RWPE2 (cell line): ENCODE measurements around the gene COL11A2.

Experiments used
- ATAC-seq: fragments of 200-7000 bp; cut with Tn5 transposase; 3 replicates; pipeline ENCODE4 v1.9.1; 2021; ENCODE audit warnings: low read depth
- DNase-seq: peaks from one replicate; pipeline ENCODE4 v3.0.0-alpha.2; 2020; ENCODE audit warnings: low spot score
- H3K27ac ChIP-seq: fragments of 450-650 bp; 2 replicates; pipeline ENCODE4 v1.5.1; 2017; ENCODE audit warnings: mild to moderate bottlenecking; ENCODE audit not compliant: poor library complexity, severe bottlenecking
- H3K27me3 ChIP-seq: fragments of 250-450 bp; sonication (Bioruptor Pico); 2 replicates; pipeline ENCODE4 v1.5.1; 2021; ENCODE audit warnings: mild to moderate bottlenecking, moderate library complexity; ENCODE audit not compliant: insufficient read depth, poor library complexity, severe bottlenecking
- H3K36me3 ChIP-seq: fragments of 250-450 bp; sonication (Bioruptor Pico); 2 replicates; pipeline ENCODE4 v1.5.1; 2020; ENCODE audit warnings: low read depth, mild to moderate bottlenecking, moderate library complexity
- H3K4me1 ChIP-seq: fragments of 250-450 bp; sonication (Bioruptor Pico); 2 replicates; pipeline ENCODE4 v1.5.1; 2021; ENCODE audit warnings: mild to moderate bottlenecking, moderate library complexity; ENCODE audit not compliant: insufficient read depth, poor library complexity, severe bottlenecking
- H3K4me3 ChIP-seq: fragments of 250-450 bp; sonication (Bioruptor Pico); 2 replicates; pipeline ENCODE4 v1.5.1; 2021; ENCODE audit warnings: mild to moderate bottlenecking, moderate library complexity; ENCODE audit not compliant: severe bottlenecking
- H3K9me3 ChIP-seq: fragments of 250-450 bp; sonication (Bioruptor Pico); 2 replicates; pipeline ENCODE4 v1.5.1; 2021; ENCODE audit warnings: mild to moderate bottlenecking, moderate library complexity; ENCODE audit not compliant: severe bottlenecking
- CTCF ChIP-seq: fragments of 450-650 bp; IDR thresholded peaks from one replicate; pipeline ENCODE4 v1.5.1; 2017; ENCODE audit warnings: mild to moderate bottlenecking, moderate library complexity; ENCODE audit not compliant: poor library complexity, severe bottlenecking

Gene COL11A2

GRCh38 chr6:33116417-33116816 is 75.8 kb downstream of the COL11A2 start:
- H3K4me1 ChIP-seq, result no peaks in the 10 kb centered on the region
- H3K36me3 ChIP-seq, result no peaks in the 10 kb centered on the region
- TF ChIP-seq CTCF, result no peak
- DNase-seq (no peak), ATAC-seq (no peak)
- no peaks in the 10 kb centered on the region for H3K9me3 ChIP-seq
- H3K27ac ChIP-seq, result no peak overlapping the region
- H3K27me3 ChIP-seq, result peaks cover 35% of the 10 kb centered on the region
- H3K4me3 ChIP-seq, result no peak overlapping the region

GRCh38 chr6:33114406-33114805 is 77.9 kb downstream of the COL11A2 start:
- Histone ChIP-seq H3K27me3 (peaks cover 41% of the 10 kb centered on the region), H3K27ac (no peak overlapping the region), H3K4me1 (no peaks in the 10 kb centered on the region), H3K36me3 (no peaks in the 10 kb centered on the region), H3K4me3 (no peak overlapping the region), H3K9me3 (no peaks in the 10 kb centered on the region)
- no peak for TF ChIP-seq CTCF
- no peak for DNase-seq
- ATAC-seq, result no peak

GRCh38 chr6:33113755-33114154 is 78.5 kb downstream of the COL11A2 start:
- H3K27me3 ChIP-seq, result peaks cover 40% of the 10 kb centered on the region
- no peak overlapping the region for H3K27ac ChIP-seq
- TF ChIP-seq CTCF, result no peak
- no peaks in the 10 kb centered on the region for H3K4me1 ChIP-seq
- H3K36me3 ChIP-seq, result no peaks in the 10 kb centered on the region
- no peak for DNase-seq
- no peaks in the 10 kb centered on the region for H3K9me3 ChIP-seq
- ATAC-seq, result no peak
- no peak overlapping the region for H3K4me3 ChIP-seq
